Stimulated activated CD4-positive, alpha-beta T cell treated with anti-CD3 and anti-CD28 coated beads, TNF-alpha, amount 100 ng/mL, for 4 hours (primary cell): ENCODE data around the gene TP53RK.
"Not testable (repeated sequence)": the region's sequence is repeated elsewhere in the genome, so short reads cannot be mapped to it uniquely, and the experiment has no call there.

Source experiments
- DNase-seq, 3 experiments: peaks; one replicate each; pipeline ENCODE4 v3.0.0-alpha.2; 2020; ENCODE audit warnings: low read depth in 3 of 3

Gene TP53RK

GRCh38 chr20:46683011-46683667 lies 6.1 kb downstream of the TP53RK start:
- no peak for DNase-seq

DNA sequence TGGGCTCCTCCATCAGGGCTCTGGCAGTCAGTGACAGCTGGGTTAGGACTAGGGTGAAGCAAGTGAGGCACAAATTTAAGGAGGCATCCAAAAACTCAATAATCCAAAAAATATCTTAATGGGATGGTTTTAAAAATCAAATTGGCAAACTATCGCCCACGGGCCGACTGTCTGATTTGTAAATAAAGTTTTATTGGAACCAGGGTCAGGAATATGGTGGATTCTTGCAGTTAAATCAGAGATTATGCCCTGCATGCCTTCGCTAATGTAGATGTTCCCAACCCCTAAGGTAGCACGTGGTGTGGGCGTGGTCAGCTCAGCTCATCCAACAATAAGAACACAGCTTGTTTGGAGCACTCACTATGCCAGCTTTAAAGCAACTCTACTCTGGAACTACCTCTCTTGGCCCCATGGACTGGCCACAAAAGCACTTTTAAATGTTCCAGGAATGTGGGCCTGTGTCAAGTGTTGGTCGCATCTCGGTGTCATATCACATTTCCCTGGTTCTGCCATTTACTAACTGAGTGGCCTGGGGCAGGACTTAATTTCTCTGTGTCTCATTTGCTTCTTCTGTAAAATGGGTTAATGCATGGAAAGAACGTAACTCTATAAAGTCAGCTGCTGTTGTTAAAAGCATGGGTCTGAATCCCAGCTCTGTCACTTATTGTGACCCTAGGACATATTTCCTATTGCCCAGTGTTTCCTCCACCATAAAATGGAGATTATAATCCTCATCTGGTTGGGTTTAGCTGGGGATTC lies 7.0 kb downstream of the TP53RK start:
- no peak for DNase-seq

GRCh38 chr20:46681032-46681854 lies 8.0 kb downstream of the TP53RK start:
- peak; percentile 41 to 49 (median 41) for DNase-seq

DNA sequence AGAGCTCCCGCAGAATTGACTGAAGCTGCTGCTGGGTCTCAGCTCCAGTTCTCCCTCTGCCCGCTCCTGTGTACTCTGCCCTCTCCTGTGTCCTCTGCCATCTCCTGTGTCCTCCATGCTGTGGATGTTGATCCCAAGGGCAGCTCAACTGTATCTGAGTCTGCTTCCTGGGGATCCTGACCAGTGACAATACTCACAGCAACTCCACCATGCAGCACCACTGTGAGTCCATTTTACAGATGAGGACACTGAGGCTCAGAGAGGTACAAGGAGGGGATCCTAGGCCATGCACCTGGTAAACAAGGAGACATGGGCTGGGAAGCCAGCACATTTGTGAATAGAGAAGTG lies 8.6 kb downstream of the TP53RK start:
- no peak for DNase-seq

- DNase-seq = no peak
These were observed 10.7 kb downstream of the TP53RK start for GRCh38 chr20:46678516-46678915.

- DNase-seq = no peak
These were observed 11.6 kb downstream of the TP53RK start for GRCh38 chr20:46677608-46678007.

GRCh38 chr20:46676649-46677316 lies 12.5 kb downstream of the TP53RK start:
- not testable (repeated sequence) for DNase-seq

DNA sequence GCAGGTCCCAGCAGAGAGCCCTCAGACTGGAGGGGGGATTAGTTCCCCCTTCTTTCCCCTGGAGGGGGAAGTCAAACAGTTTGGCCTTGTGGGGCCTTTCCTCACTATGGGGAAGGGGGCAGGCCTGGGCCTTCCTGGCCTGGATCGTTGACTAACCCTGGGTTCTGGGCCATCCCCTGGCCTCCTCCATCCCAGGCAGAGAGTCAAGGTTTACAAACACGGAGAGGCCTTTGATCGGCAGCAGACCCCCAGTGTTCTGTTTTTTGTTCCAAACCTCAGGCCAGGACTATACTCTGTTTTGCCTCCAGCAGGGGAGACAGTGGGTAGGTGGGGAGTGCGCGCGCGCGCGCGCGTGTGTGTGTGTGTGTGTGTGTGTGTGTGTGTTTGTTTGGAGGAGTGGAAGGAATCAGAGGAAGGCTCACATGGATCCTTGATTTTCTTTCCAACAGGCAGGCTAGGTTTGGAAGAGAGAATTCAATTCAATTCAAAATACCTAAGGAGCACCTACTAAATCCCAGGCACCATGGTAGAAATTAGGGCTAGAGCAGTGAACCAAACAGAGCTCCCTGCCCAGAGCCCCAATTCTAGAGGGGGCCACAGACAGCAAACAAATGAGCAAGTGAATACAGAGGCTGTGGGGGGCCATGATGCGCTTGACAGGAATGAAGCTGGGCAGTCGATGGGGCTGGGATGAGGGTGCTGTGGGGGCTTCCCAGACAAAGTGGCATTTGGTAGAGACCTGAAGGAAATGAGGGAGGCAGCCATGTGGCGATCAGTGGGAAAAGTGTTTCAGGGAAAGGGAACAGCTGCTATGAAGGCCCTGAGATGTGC lies 14.8 kb downstream of the TP53RK start:
- no peak for DNase-seq

DNA sequence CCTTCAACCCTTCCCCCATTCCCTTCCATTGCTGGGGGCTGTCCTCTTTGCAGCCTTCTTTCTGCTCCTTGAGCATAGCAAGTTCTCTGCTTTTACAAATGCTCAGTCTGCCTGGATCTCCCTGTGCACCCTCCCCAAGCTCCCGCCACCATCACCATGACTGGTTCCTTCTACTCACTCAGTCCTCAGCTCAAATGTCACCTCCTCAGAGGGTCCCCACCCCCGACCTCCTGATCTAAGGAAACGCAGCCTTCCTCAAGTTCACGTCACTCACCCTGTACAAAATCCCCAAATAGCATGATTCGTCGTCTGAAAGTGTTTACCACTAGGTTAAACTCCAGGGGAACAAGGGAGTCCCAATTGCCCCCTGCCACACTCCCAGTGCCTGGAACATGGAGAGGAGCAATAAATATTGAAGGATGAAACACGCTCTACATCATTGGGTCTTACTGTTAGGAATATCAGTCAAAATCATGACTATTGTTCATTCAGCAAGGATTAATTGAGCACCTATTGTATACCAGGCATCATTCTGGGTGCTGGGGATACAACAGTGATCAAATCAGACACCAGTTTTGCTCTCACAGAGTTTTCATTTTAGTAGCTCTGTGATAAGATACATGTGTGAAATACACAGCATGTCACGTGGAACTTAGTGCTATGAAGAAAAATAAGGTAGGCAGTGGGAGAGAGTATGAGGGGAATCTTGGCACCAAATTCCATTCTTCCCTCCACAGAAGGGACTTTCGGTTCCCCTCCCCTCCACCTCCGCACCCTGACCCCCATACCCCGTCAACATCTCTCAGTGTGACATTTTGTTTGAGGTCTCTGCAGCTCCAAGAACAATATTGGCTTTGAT lies 15.6 kb downstream of the TP53RK start:
- DNase-seq = no peak

- no peak for DNase-seq
These were observed 16.6 kb downstream of the TP53RK start for GRCh38 chr20:46672543-46673148.

DNA sequence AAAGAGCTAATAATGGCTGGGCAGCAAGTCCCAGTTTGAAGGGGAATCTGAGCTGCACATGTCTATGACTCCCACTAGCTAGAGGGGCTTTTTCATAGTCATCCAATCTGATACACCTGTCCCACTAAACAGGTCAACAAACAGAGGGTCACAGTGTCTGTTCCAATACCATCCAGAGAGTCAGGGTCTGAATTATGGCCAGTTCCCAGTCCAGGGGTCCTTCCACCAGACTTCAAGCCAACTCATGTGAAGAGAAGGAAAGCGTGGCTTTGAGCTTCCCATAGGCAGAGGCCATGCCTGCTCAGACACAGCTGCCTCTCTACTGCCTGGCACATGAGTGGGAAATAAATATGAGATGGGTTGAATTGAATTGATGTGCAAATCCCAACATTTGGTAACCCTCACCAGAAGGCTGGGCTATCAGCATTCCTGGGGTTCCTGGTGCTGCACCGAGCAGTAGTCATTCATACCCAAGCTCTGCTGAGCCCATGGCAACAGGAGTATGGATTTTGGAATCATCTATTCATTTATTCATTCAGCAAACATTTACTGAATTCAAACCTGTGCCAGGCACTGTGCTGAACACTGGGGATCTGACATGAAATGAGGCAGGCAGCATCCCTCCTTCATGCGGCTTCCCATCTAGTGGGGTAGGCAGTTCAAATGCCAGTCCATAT lies 17.2 kb downstream of the TP53RK start:
- no peak for DNase-seq

DNA sequence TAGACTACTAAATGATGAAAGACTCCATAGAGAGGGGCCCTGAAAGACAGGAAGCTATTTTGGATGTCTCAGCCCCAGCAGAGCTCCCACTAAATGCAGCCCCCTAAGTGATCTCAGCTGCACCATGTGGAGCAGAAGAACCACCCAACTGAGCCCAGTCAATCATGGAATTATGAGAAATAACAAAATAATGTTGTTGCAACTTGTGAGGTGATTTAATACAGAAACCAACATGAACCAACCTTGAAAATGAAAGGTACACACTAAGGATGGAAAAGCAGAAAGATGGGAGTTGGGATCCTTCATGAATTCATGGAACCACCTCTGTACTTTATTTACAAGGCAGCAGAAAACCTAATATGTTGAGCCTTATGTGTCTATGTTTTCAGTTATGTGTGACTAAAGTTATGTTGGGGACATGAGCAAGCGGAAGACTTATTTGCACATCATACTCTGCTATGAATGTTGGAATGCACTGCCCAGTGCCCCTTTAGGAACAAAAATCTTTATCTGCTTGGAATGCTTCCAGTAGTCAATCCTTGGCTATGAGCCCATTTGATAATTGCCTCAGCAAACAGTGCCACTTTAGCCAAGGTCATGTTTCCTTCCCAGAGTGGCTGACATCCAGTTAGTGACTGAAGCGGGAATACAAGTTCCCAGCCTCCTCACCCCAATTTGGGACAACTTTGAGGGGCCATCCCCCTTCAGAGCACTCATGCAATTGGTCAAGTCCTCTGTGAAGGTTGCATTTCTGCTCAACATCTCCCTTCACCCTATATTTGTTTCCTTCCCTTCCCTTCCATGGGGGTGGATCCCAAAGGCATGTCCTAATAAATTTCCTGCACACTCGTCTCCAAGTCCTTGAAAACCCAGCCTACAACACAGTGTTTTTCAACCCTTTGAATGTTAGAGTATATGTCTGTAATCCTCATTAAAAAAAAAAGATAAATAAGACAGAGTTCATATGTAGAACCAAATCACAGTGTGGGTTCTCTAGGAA lies 18.4 kb downstream of the TP53RK start:
- DNase-seq = no peak

- no peak for DNase-seq
These were observed 19.0 kb downstream of the TP53RK start for GRCh38 chr20:46670228-46670584.

GRCh38 chr20:46666818-46667515 lies 22.3 kb downstream of the TP53RK start:
- DNase-seq = no peak

GRCh38 chr20:46666306-46666705 lies 22.9 kb downstream of the TP53RK start:
- DNase-seq = no peak

- no peak for DNase-seq
These were observed 23.6 kb downstream of the TP53RK start for GRCh38 chr20:46665602-46666001.

- no peak for DNase-seq
These were observed 25.7 kb downstream of the TP53RK start for GRCh38 chr20:46663531-46663930.
